Ammon's horn (tissue), 1 donor: Measurements from ENCODE around the gene ASB18.

Experiments
- DNase-seq: peaks from one replicate; pipeline ENCODE4 v3.0.0-alpha.2; 2016; ENCODE audit warnings: low spot score

The ASB18 gene

GRCh38 chr2:236208019-236208926 is 55.9 kb downstream of the ASB18 start:
- DNase-seq, result no peak

DNA sequence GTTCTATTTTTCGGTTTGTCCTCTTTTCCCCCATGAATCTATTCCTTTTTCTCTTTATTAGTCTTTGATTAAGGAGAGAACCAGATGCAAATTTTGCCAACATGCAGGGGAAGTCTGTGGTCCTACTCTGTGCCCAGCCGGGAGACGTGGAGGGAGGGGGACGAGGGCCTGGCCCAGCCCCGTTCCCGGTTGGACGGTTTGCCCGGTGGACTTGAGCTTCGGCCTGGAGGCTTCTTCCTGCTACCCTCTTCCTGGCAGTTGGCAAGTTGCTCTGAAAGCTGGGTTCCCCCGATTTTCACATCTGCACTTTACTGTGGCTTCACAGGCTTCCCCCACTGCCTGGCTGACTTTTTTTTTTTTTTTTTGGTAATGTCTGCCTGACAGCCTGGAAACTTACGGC is 56.7 kb downstream of the ASB18 start:
- no peak for DNase-seq

GRCh38 chr2:236205867-236206645 is 58.1 kb downstream of the ASB18 start:
- no peak for DNase-seq

GRCh38 chr2:236204953-236205352 is 59.3 kb downstream of the ASB18 start:
- no peak for DNase-seq

DNA sequence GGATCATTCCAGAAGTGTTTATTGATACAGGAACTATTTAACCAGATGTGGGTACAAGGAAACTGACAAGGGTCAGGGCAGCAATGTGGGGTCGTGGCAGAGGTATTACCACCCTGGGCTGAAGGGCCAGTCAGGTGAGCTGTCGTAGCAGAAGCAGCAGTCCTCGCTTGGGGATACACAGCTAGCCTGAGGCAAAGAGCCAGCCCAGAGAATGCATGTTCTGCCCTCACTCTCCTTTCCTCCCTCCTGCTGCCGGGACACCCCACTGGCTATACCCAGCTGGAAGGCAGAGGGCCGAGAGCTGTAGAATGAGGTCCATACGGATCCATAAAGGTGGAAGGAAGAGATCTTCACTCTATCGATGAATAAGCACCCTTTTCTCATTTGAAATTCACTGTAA is 63.8 kb downstream of the ASB18 start:
- no peak for DNase-seq

DNA sequence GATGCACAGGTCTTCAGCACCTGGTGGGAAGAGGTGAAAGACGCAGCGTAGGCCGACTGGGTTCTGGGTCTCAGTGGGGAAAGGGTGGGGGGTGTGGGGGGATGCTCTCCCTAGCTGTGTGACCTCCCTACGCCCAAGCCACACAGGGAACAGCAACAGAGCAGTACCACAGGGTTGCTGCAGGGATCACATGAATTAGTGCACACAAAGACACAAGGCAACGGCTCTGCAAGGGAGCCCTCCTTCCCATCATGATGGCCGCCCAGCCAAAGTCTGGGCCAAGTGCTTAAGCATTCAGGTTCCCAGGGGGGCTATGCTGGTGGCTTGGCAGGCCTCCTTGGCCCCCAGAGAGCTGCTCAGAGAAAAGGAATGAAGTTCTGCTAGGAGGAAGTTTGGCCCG is 67.8 kb downstream of the ASB18 start:
- DNase-seq, result no peak

- DNase-seq, result no peak
Measured at GRCh38 chr2:236195726-236196125, 68.5 kb downstream of the ASB18 start.

- no peak for DNase-seq
Measured at GRCh38 chr2:236194786-236195185, 69.4 kb downstream of the ASB18 start.

DNA sequence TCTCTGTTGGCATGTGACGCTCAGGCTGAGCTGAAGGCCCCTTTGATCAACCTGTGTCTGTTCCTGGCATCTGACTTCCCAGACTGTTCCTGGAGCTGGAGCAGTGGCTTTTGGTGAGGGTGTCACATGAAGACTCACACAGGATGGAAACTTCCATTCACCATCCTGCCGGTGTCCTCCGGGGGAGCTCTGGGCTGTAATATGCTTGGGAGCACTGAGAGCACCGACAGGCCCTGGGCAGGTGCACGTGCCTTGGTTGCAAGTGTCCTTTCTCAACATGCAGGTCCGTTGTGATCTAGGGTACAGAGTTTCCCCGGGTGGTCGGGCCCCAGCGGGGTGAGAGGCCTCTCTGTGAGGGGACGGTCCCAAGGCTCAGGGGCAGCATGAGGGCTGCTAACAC is 71.2 kb downstream of the ASB18 start:
- DNase-seq, result no peak

DNA sequence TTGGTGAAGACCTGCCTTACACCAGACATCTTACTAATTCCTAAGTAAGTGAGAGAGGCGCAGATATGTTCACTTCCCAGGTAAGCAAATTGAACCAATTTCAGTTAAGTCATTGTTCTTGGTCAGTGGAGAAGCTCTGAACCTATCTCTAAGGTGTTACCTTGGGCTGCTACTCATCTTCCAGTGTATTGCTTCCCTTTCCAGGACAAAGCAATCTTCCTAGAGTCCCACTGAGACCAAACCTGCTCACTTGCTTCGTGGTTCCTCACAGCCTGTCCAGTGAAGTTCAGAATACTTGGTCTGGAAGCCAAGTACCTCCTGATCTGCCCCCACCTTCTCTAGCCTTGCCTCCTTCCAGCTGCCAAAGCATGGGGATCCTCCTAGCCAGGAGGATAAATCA is 73.5 kb downstream of the ASB18 start:
- no peak for DNase-seq

- DNase-seq, result no peak
Measured at GRCh38 chr2:236184701-236185100, 79.5 kb downstream of the ASB18 start.

- DNase-seq, result peak; percentile 34
Measured at GRCh38 chr2:236180831-236181453, 83.3 kb downstream of the ASB18 start.

GRCh38 chr2:236180076-236180816 is 84.0 kb downstream of the ASB18 start:
- DNase-seq, result no peak

- no peak for DNase-seq
Measured at GRCh38 chr2:236179236-236180075, 84.8 kb downstream of the ASB18 start.

- DNase-seq, result no peak
Measured at GRCh38 chr2:236178890-236179235, 85.3 kb downstream of the ASB18 start.

- peak; percentile 13 for DNase-seq
Measured at GRCh38 chr2:236177967-236178889, 86.0 kb downstream of the ASB18 start.

DNA sequence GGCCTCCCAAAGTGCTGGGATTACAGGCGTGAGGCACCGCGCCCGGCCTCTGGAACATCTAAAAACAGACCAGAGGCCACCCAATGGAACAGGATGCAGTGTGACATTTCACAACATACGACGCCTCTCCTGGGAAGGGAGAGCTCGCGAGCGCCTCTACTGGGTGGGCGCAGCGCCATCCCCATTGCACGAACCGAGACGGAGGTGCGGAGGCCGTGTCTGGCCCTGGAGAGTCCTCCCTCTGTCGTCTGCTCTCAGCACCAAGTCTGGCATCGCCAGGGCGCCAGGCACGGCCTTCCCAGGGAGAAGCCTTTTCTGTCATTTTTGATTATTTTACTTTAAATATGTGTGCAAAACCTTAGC is 86.6 kb downstream of the ASB18 start:
- no peak for DNase-seq

- no peak for DNase-seq
Measured at GRCh38 chr2:236176951-236177350, 87.3 kb downstream of the ASB18 start.

GRCh38 chr2:236176417-236176816 is 87.8 kb downstream of the ASB18 start:
- DNase-seq, result no peak

GRCh38 chr2:236175548-236176150 is 88.6 kb downstream of the ASB18 start:
- DNase-seq, result no peak
